ENCODE results near the gene CLIC3. TPM values are rescaled to one million over a fixed set of nuclear protein-coding genes. Genes with fewer than 3 reads are reported as not detected.

The CLIC3 gene
- total RNA-seq, 1 experiment from 2014 or later, result not detected

DNA sequence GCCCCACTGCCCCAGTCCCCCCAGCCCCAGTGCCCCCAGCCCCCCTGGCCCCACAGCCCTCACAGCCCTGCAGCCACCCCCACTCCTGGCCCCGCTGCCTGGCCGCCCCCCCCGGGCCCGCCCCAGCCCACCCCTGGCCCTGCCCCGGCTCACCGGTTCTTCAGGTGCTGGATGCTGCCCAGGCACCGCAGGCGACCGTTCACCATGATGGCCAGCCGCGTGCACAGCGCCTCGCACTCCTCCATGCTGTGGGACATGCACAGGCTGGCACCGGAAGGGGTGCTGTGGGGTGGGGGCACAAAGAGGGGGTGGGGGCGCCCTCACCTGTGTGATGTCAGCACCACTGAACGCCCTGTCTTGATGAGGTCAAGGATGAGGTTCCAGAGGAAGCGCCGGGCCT, 12.8 kb upstream of the CLIC3 start:
- CTCF ChIA-PET, result no interaction called here
- intact Hi-C loops (cut with micrococcal nuclease; ENCODE audit: unreplicated experiment), result no loop called here
- BruUV-seq (replicated peaks), result no TSS peak
- no peak for DNase-seq (ENCODE audit: low spot score)
- TF ChIP-seq CTCF (conservative IDR thresholded peaks at IDR 0.05; ENCODE audit: low read depth, low read length) (no peak), EZH2 (IDR thresholded peaks at IDR 0.05; ENCODE audit: borderline replicate concordance, low read depth, low read length, poor library complexity, severe bottlenecking) (no peak)
- H3K36me3 ChIP-seq (ENCODE audit: insufficient read depth, low read length, poor library complexity, severe bottlenecking), result peaks cover 3% of the 10 kb centered on the region
- H3K27me3 ChIP-seq (replicated peaks; ENCODE audit: insufficient read depth, low read depth, low read length, poor library complexity), result no peaks in the 10 kb centered on the region
- no peak overlapping the region for H3K4me3 ChIP-seq (ENCODE audit: low read depth, low read length, poor library complexity, severe bottlenecking)
- H3K9me3 ChIP-seq (ENCODE audit: low read depth, low read length, poor library complexity, severe bottlenecking), result no peaks in the 10 kb centered on the region
- no peak overlapping the region for H3K27ac ChIP-seq (ENCODE audit: low read depth, low read length, poor library complexity, severe bottlenecking)
- POLR2A ChIA-PET (ENCODE audit: low non-redundant PET), result no interaction called here
- no peaks in the 10 kb centered on the region for H3K4me1 ChIP-seq (ENCODE audit: insufficient read depth, low read length, poor library complexity, severe bottlenecking)

- no peak overlapping the region for H3K4me3 ChIP-seq (ENCODE audit: low read depth, low read length, poor library complexity, severe bottlenecking)
- intact Hi-C loops (cut with micrococcal nuclease; ENCODE audit: unreplicated experiment), result no loop called here
- H3K9me3 ChIP-seq (ENCODE audit: low read depth, low read length, poor library complexity, severe bottlenecking), result no peaks in the 10 kb centered on the region
- H3K4me1 ChIP-seq (ENCODE audit: insufficient read depth, low read length, poor library complexity, severe bottlenecking), result no peaks in the 10 kb centered on the region
- no TSS peak for BruUV-seq (replicated peaks)
- no peak for TF ChIP-seq EZH2 (IDR thresholded peaks at IDR 0.05; ENCODE audit: borderline replicate concordance, low read depth, low read length, poor library complexity, severe bottlenecking)
- no peak for TF ChIP-seq CTCF (conservative IDR thresholded peaks at IDR 0.05; ENCODE audit: low read depth, low read length)
- H3K27ac ChIP-seq (ENCODE audit: low read depth, low read length, poor library complexity, severe bottlenecking), result no peak overlapping the region
- peaks cover 3% of the 10 kb centered on the region for H3K36me3 ChIP-seq (ENCODE audit: insufficient read depth, low read length, poor library complexity, severe bottlenecking)
- POLR2A ChIA-PET (ENCODE audit: low non-redundant PET), result no interaction called here
- no peaks in the 10 kb centered on the region for H3K27me3 ChIP-seq (replicated peaks; ENCODE audit: insufficient read depth, low read depth, low read length, poor library complexity)
- CTCF ChIA-PET, result no interaction called here
- DNase-seq (ENCODE audit: low spot score), result no peak
These were observed 11.9 kb upstream of the CLIC3 start for GRCh38 chr9:137008312-137008711.

DNA sequence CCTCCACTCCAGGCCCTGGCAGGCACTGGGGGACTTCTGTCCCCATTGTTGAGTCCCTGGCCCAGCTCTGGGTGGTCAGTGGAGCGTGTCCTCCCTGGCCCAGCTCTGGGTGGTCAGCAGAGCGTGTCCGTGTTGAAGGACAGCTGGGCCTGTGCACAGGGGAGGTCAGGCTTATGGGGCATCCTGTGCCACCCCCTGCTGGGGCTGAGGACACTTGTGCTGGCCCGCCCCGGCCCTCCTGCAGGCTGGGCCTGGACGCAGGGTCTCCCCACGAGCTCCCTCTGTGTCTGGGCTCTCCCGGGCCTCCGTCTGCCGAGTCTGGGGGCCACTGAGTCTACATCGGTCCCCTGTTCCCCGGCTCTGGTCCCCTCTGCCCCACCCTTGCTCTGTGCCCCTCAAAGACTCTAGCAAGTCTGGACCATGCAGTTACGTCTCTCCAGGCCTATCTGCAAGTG, 11.5 kb upstream of the CLIC3 start:
- no peak overlapping the region for H3K4me3 ChIP-seq (ENCODE audit: low read depth, low read length, poor library complexity, severe bottlenecking)
- H3K9me3 ChIP-seq (ENCODE audit: low read depth, low read length, poor library complexity, severe bottlenecking), result no peaks in the 10 kb centered on the region
- intact Hi-C loops (cut with micrococcal nuclease; ENCODE audit: unreplicated experiment), result no loop called here
- H3K27me3 ChIP-seq (replicated peaks; ENCODE audit: insufficient read depth, low read depth, low read length, poor library complexity), result no peaks in the 10 kb centered on the region
- ChIA-PET CTCF (no interaction called here), POLR2A (ENCODE audit: low non-redundant PET) (no interaction called here)
- BruUV-seq (replicated peaks), result no TSS peak
- peaks cover 3% of the 10 kb centered on the region for H3K36me3 ChIP-seq (ENCODE audit: insufficient read depth, low read length, poor library complexity, severe bottlenecking)
- no peak for DNase-seq (ENCODE audit: low spot score)
- no peak overlapping the region for H3K27ac ChIP-seq (ENCODE audit: low read depth, low read length, poor library complexity, severe bottlenecking)
- H3K4me1 ChIP-seq (ENCODE audit: insufficient read depth, low read length, poor library complexity, severe bottlenecking), result no peaks in the 10 kb centered on the region
- no peak for TF ChIP-seq EZH2 (IDR thresholded peaks at IDR 0.05; ENCODE audit: borderline replicate concordance, low read depth, low read length, poor library complexity, severe bottlenecking)

- Histone ChIP-seq H3K4me3 (ENCODE audit: low read depth, low read length, poor library complexity, severe bottlenecking) (no peak overlapping the region), H3K9me3 (ENCODE audit: low read depth, low read length, poor library complexity, severe bottlenecking) (no peaks in the 10 kb centered on the region), H3K4me1 (ENCODE audit: insufficient read depth, low read length, poor library complexity, severe bottlenecking) (no peaks in the 10 kb centered on the region), H3K27me3 (replicated peaks; ENCODE audit: insufficient read depth, low read depth, low read length, poor library complexity) (no peaks in the 10 kb centered on the region), H3K36me3 (ENCODE audit: insufficient read depth, low read length, poor library complexity, severe bottlenecking) (peaks cover 3% of the 10 kb centered on the region), H3K27ac (ENCODE audit: low read depth, low read length, poor library complexity, severe bottlenecking) (no peak overlapping the region)
- intact Hi-C loops (cut with micrococcal nuclease; ENCODE audit: unreplicated experiment), result no loop called here
- BruUV-seq (replicated peaks), result no TSS peak
- TF ChIP-seq EZH2 (IDR thresholded peaks at IDR 0.05; ENCODE audit: borderline replicate concordance, low read depth, low read length, poor library complexity, severe bottlenecking) (no peak), CTCF (conservative IDR thresholded peaks at IDR 0.05; ENCODE audit: low read depth, low read length) (no peak)
- DNase-seq (ENCODE audit: low spot score), result no peak
- ChIA-PET POLR2A (ENCODE audit: low non-redundant PET) (no interaction called here), CTCF (no interaction called here)
These were observed 10.9 kb upstream of the CLIC3 start for GRCh38 chr9:137007108-137007815.

Measured in A673 (cell line).